Measurements from ENCODE around the gene LRRC40. TPM values are rescaled to one million over a fixed set of nuclear protein-coding genes. Genes with fewer than 3 reads are reported as not detected.

Gene LRRC40
- polyA plus RNA-seq, 1 donor from 2014 or later, result 107 TPM

- Histone ChIP-seq H3K9ac (ENCODE audit: low read length) (peak overlapping the region; percentile 87), H3K9me2 (ENCODE audit: insufficient read depth, low read length) (no peaks in the 10 kb centered on the region), H3K79me2 (replicated peaks; ENCODE audit: insufficient read depth, low read length) (peaks cover 91% of the 10 kb centered on the region), H3K36me3 (ENCODE audit: insufficient read depth, low read length) (no peaks in the 10 kb centered on the region), H4K20me1 (ENCODE audit: insufficient read depth) (no peaks in the 10 kb centered on the region), H2AFZ (ENCODE audit: low read depth, low read length) (peak overlapping the region; percentile 77), H3K27me3 (ENCODE audit: insufficient read depth, low read depth, low read length) (no peaks in the 10 kb centered on the region), H3K4me3 (ENCODE audit: low read length) (peak overlapping the region; percentile 88), H3K4me2 (ENCODE audit: low read length) (no peak overlapping the region), H3K9me3 (ENCODE audit: low read length) (no peaks in the 10 kb centered on the region), H3K27ac (ENCODE audit: low read length) (peak overlapping the region; percentile 91), H3F3A (ENCODE audit: insufficient read depth, low read length, poor library complexity, severe bottlenecking) (no peaks in the 10 kb centered on the region)
- no peak for TF ChIP-seq TAF1 (IDR thresholded peaks at IDR 0.05; ENCODE audit: low read depth)
- no peak for TF ChIP-seq RAD21 (conservative IDR thresholded peaks at IDR 0.05)
- TF ChIP-seq EP300 (conservative IDR thresholded peaks at IDR 0.05; ENCODE audit: poor library complexity, severe bottlenecking), result no peak
- no peak for TF ChIP-seq POLR2AphosphoS5 (IDR thresholded peaks at IDR 0.05)
- no peak for TF ChIP-seq REST (IDR thresholded peaks at IDR 0.05; ENCODE audit: borderline replicate concordance)
- TF ChIP-seq SMC3 (conservative IDR thresholded peaks at IDR 0.05; ENCODE audit: poor library complexity), result no peak
- no peak for TF ChIP-seq EZH2 (IDR thresholded peaks at IDR 0.05; ENCODE audit: borderline replicate concordance, insufficient read depth, low read length, poor library complexity, severe bottlenecking)
- no peak for TF ChIP-seq MXI1 (conservative IDR thresholded peaks at IDR 0.05; ENCODE audit: poor library complexity, severe bottlenecking)
- TF ChIP-seq CTCF (IDR thresholded peaks at IDR 0.05; ENCODE audit: poor library complexity, severe bottlenecking), result no peak
Measured at GRCh38 chr1:70205071-70205433, 327 bp downstream of the LRRC40 start.

DNA sequence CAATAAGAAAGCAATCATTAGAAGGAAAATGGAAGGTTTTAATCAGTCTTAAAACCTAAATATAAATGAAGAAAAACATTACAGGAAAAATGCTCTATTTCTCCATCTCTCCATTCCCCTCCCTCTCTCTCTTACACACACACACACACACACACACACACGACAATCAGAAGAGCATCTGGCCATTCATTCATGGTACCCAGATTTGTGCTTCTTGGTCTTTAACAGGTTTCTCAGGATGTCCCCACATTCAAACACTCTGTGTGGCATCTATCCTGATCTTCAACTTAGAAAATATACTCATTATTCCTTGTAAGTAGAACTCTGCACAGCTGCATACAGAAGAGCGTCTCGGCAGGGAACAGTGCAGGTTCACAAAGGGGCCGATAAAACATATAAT is 779 bp downstream of the LRRC40 start:
- TF ChIP-seq CTCF (IDR thresholded peaks at IDR 0.05; ENCODE audit: poor library complexity, severe bottlenecking) (no peak), EP300 (conservative IDR thresholded peaks at IDR 0.05; ENCODE audit: poor library complexity, severe bottlenecking) (no peak), MXI1 (conservative IDR thresholded peaks at IDR 0.05; ENCODE audit: poor library complexity, severe bottlenecking) (no peak), TAF1 (IDR thresholded peaks at IDR 0.05; ENCODE audit: low read depth) (no peak), REST (IDR thresholded peaks at IDR 0.05; ENCODE audit: borderline replicate concordance) (no peak), POLR2AphosphoS5 (IDR thresholded peaks at IDR 0.05) (no peak), RAD21 (conservative IDR thresholded peaks at IDR 0.05) (no peak), EZH2 (IDR thresholded peaks at IDR 0.05; ENCODE audit: borderline replicate concordance, insufficient read depth, low read length, poor library complexity, severe bottlenecking) (no peak), SMC3 (conservative IDR thresholded peaks at IDR 0.05; ENCODE audit: poor library complexity) (no peak)
- Histone ChIP-seq H3F3A (ENCODE audit: insufficient read depth, low read length, poor library complexity, severe bottlenecking) (no peaks in the 10 kb centered on the region), H4K20me1 (ENCODE audit: insufficient read depth) (no peaks in the 10 kb centered on the region), H3K9me2 (ENCODE audit: insufficient read depth, low read length) (no peaks in the 10 kb centered on the region), H3K4me3 (ENCODE audit: low read length) (peak overlapping the region; percentile 88), H3K27me3 (ENCODE audit: insufficient read depth, low read depth, low read length) (no peaks in the 10 kb centered on the region), H3K36me3 (ENCODE audit: insufficient read depth, low read length) (no peaks in the 10 kb centered on the region), H3K4me2 (ENCODE audit: low read length) (peak overlapping the region; percentile 60), H2AFZ (ENCODE audit: low read depth, low read length) (peak overlapping the region; percentile 77), H3K79me2 (replicated peaks; ENCODE audit: insufficient read depth, low read length) (peaks cover 91% of the 10 kb centered on the region), H3K27ac (ENCODE audit: low read length) (peak overlapping the region; percentile 91), H3K9me3 (ENCODE audit: low read length) (no peaks in the 10 kb centered on the region), H3K9ac (ENCODE audit: low read length) (peak overlapping the region; percentile 87)

Measured in neural cell (in vitro differentiated cells).